Activated CD4-positive, alpha-beta T cell treated with anti-CD3 and anti-CD28 coated beads, Interleukin-2, amount 10 ng/mL, durations not matched to agents 7 days and 5 days (primary cell): ENCODE results near the gene TCF25. TPM values are rescaled to one million over a fixed set of nuclear protein-coding genes. Genes with fewer than 3 reads are reported as not detected.
"Not testable (repeated sequence)": the region's sequence is repeated elsewhere in the genome, so short reads cannot be mapped to it uniquely, and the experiment has no call there.

Experiments used
- CTCF ChIA-PET: fragments of 350-600 bp; sonication (Branson Sonifier 250); formaldehyde crosslinking; loops from one replicate; lab custom pipeline; 2021; ENCODE audit warnings: antibody characterized with exemption; lab: Charles Lee
- POLR2A ChIA-PET: fragments of 350-600 bp; sonication (Branson Sonifier 250); formaldehyde crosslinking; loops from one replicate; lab custom pipeline; 2021; ENCODE audit warnings: antibody characterized with exemption; lab: Charles Lee
- DNase-seq: peaks from one replicate; pipeline ENCODE4 v3.0.0-alpha.2; 2020
- H3K27ac Mint-ChIP-seq: one replicate; pipeline ENCODE4 v1.8.0; 2021; ENCODE audit warnings: mild to moderate bottlenecking, moderate library complexity, mixed read lengths
- H3K27me3 Mint-ChIP-seq: one replicate; pipeline ENCODE4 v1.8.0; 2021; ENCODE audit warnings: mixed read lengths
- H3K36me3 Mint-ChIP-seq: one replicate; pipeline ENCODE4 v1.8.0; 2021; ENCODE audit warnings: low read depth, mixed read lengths
- H3K4me1 Mint-ChIP-seq: one replicate; pipeline ENCODE4 v1.8.0; 2021; ENCODE audit warnings: mixed read lengths
- H3K4me3 Mint-ChIP-seq: one replicate; pipeline ENCODE4 v1.8.0; 2021; ENCODE audit warnings: mild to moderate bottlenecking, moderate library complexity, mixed read lengths
- H3K9me3 Mint-ChIP-seq: one replicate; pipeline ENCODE4 v1.8.0; 2021; ENCODE audit warnings: mixed read lengths
- total RNA-seq, 2 experiments: library from RNA; stranded (reverse); gene quantifications; one replicate each; pipeline ENCODE4 v1.2.3, GENCODE V29; 2021

Gene TCF25
- total RNA-seq, 2 experiments from 2014 or later, result 148 to 168 TPM

DNA sequence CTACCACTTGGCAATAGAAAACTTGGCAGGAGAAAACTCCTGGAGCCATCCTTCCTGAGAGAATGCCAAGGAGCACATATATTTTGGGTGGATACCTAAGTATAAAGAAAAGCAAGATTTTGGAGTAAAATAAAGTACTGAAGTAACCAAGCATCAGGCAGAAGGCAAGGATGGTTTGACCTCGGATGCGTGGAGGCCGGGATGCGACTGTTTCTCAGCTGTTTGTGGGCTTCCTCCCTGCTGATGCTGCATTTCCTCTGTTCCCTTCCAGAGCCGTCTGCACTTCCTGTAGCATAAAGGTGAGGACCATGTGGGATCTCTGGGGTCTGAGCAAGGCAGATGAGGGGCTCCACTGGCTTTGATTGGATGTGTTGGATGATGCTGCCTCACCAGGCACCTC is 5.5 kb upstream of the TCF25 start:
- H3K4me3 Mint-ChIP-seq, result no peak overlapping the region
- no peak overlapping the region for H3K27ac Mint-ChIP-seq
- ChIA-PET CTCF (interaction anchor here (0.6 kb wide), 1 partner anchor 82 kb away, joined by 3 read pairs; no protein-coding TSS in a partner anchor), POLR2A (no interaction called here)
- H3K36me3 Mint-ChIP-seq, result peaks cover 12% of the 10 kb centered on the region
- no peaks in the 10 kb centered on the region for H3K27me3 Mint-ChIP-seq
- H3K9me3 Mint-ChIP-seq, result peaks cover 4% of the 10 kb centered on the region
- no peak for DNase-seq
- H3K4me1 Mint-ChIP-seq, result peaks cover 31% of the 10 kb centered on the region

DNA sequence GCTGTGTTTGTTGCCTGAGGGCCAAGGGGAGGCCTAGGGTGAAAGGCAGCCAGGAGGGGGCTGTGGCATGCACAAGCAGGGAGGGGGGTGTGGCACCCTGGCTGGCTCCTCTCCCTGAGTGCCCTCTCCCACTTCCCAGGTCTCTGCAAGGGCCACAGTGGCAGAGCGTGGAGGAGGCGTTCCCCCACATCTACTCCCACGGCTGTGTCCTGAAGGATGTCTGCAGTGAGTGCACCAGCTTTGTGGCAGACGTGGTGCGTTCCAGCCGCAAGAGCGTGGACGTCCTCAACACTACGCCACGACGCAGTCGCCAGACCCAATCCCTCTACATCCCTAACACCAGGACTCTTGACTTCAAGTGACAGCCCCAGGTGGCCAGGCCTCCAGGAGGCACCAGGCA is 3.5 kb upstream of the TCF25 start:
- no peaks in the 10 kb centered on the region for H3K27me3 Mint-ChIP-seq
- POLR2A ChIA-PET, result no interaction called here
- H3K9me3 Mint-ChIP-seq, result peaks cover 7% of the 10 kb centered on the region
- H3K27ac Mint-ChIP-seq, result no peak overlapping the region
- H3K4me1 Mint-ChIP-seq, result peaks cover 18% of the 10 kb centered on the region
- DNase-seq, result no peak
- H3K36me3 Mint-ChIP-seq, result peaks cover 19% of the 10 kb centered on the region
- no peak overlapping the region for H3K4me3 Mint-ChIP-seq
- CTCF ChIA-PET, result interaction anchor here (0.5 to 1.4 kb wide), 2 partner anchors 9 to 26 kb away, joined by 6 read pairs; no protein-coding TSS in a partner anchor

DNA sequence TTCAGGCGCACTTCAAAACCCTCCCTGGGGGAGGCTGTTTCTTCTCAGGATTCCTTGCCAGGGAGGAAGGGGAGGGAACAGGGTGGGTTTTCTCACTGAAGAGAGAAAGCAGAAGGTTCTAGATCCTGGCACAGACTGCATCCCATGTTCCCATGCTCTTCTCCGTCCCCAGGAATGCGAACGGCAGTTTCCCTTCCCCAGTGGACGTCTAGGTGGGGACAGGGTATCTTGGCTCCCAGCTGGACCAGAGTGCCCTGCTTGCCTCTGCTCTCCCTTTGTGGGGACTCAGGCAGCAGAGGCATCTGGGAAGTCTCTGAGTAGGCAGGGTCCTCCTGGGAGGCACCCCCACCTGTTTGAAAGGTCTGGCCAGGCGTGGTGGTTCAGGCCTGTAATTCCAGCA is 3.0 kb upstream of the TCF25 start:
- no peak overlapping the region for H3K4me3 Mint-ChIP-seq
- POLR2A ChIA-PET, result no interaction called here

DNA sequence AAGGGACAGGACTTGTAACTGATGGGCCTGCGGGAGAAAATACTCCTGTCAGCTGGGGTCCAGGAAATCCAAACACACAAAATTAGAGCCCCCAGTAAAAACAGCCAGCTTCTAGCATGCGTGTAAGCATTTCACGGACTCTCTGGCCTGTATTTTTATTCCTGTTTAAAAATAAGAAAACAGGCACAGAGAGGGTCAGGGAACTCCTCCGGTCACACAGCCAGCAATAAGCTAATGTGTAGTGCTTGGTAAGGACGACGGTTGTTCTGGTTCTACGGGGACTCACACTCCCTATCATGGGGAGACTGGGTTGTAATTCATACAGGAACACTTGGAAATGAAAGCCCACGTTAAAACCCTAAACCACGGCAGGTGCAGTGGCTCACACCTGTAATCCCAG is 1.5 kb upstream of the TCF25 start:
- H3K4me1 Mint-ChIP-seq, result peaks cover 17% of the 10 kb centered on the region
- POLR2A ChIA-PET, result no interaction called here
- H3K27me3 Mint-ChIP-seq, result no peaks in the 10 kb centered on the region
- no peak for DNase-seq
- peak overlapping the region; percentile 98 for H3K27ac Mint-ChIP-seq
- CTCF ChIA-PET, result interaction anchor here (0.6 to 1.7 kb wide), 5 partner anchors 11 to 249 kb away, joined by 3 to 11 read pairs (median 4); no protein-coding TSS in a partner anchor
- peaks cover 11% of the 10 kb centered on the region for H3K9me3 Mint-ChIP-seq
- peak overlapping the region; percentile 90 for H3K4me3 Mint-ChIP-seq
- H3K36me3 Mint-ChIP-seq, result peaks cover 25% of the 10 kb centered on the region

More for the DNA sequence above, 3.0 kb upstream of the TCF25 start:
- Mint-ChIP-seq H3K36me3 (peaks cover 22% of the 10 kb centered on the region), H3K4me1 (peaks cover 17% of the 10 kb centered on the region), H3K27me3 (no peaks in the 10 kb centered on the region), H3K9me3 (peaks cover 11% of the 10 kb centered on the region), H3K27ac (no peak overlapping the region)
- CTCF ChIA-PET, result interaction anchor here (0.5 to 1.4 kb wide), 2 partner anchors 10 to 26 kb away, joined by 6 read pairs; no protein-coding TSS in a partner anchor
- no peak for DNase-seq

DNA sequence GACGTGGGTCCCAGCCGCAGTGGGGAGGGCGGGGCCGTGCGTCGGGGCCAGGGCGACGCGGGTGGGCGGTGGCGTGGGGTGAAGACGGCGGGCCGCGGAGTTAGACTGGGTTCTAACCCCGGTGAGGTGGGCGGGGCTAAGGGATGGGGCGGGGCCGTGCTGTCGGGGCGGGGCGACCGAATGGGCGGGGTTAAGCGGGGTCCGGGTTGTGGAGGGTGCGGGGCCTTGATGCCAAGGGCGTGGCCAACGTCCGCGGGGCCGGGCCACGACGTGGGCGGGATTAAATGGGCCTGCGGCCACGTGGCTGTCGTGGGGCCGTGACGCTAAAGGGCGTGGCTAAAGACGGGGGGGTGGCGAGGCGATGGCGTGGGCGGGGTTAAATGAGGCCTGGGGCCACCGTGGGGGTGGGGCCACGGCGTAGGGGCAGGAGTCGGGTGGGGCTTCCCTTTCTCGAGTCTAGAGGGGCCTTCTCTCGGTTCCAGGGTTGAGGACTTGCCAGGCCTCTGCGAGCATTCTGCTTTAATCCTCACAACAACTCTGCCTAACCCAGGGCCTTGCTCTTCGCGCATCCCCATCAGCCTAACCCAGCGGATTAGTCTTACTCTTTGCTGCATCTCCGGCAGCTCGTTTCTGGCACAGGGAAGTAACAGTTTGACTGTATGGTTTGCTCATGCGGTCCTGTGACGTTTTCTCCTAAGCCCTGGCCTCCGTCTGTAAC is 739 bp downstream of the TCF25 start:
- peak; percentile 92 for DNase-seq
- H3K27me3 Mint-ChIP-seq, result no peaks in the 10 kb centered on the region
- H3K9me3 Mint-ChIP-seq, result peaks cover 7% of the 10 kb centered on the region
- peak overlapping the region; percentile 98 for H3K27ac Mint-ChIP-seq
- ChIA-PET CTCF (interaction anchor here (0.6 to 1.9 kb wide), 6 partner anchors 8 to 175 kb away, joined by 3 to 10 read pairs (median 4); partner anchors contain the start of gene TUBB3), POLR2A (interaction anchor here (1.0 kb wide), 1 partner anchor 10 kb away, joined by 3 read pairs; no protein-coding TSS in a partner anchor)
- H3K4me3 Mint-ChIP-seq, result peak overlapping the region; percentile 90
- H3K4me1 Mint-ChIP-seq, result peaks cover 17% of the 10 kb centered on the region
- peaks cover 33% of the 10 kb centered on the region for H3K36me3 Mint-ChIP-seq

DNA sequence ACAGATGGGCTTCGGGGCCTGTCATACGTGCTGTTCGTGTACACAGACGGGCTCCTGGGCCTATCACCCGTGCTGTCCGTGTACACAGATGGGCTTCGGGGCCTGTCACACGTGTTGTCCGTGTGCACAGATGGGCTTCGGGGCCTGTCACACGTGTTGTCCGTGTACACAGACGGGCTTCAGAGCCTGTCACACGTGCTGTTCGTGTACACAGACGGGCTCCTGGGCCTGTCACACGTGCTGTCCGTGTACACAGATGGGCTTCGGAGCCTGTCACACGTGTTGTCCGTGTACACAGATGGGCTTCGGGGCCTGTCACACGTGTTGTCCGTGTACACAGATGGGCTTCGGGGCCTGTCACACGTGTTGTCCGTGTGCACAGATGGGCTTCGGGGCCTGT is 5.7 kb downstream of the TCF25 start:
- CTCF ChIA-PET, H3K27me3 Mint-ChIP-seq, DNase-seq, POLR2A ChIA-PET, H3K9me3 Mint-ChIP-seq, H3K27ac Mint-ChIP-seq, H3K4me3 Mint-ChIP-seq: not testable (repeated sequence)
- H3K36me3 Mint-ChIP-seq, result peaks cover 53% of the 10 kb centered on the region
- peaks cover 15% of the 10 kb centered on the region for H3K4me1 Mint-ChIP-seq

DNA sequence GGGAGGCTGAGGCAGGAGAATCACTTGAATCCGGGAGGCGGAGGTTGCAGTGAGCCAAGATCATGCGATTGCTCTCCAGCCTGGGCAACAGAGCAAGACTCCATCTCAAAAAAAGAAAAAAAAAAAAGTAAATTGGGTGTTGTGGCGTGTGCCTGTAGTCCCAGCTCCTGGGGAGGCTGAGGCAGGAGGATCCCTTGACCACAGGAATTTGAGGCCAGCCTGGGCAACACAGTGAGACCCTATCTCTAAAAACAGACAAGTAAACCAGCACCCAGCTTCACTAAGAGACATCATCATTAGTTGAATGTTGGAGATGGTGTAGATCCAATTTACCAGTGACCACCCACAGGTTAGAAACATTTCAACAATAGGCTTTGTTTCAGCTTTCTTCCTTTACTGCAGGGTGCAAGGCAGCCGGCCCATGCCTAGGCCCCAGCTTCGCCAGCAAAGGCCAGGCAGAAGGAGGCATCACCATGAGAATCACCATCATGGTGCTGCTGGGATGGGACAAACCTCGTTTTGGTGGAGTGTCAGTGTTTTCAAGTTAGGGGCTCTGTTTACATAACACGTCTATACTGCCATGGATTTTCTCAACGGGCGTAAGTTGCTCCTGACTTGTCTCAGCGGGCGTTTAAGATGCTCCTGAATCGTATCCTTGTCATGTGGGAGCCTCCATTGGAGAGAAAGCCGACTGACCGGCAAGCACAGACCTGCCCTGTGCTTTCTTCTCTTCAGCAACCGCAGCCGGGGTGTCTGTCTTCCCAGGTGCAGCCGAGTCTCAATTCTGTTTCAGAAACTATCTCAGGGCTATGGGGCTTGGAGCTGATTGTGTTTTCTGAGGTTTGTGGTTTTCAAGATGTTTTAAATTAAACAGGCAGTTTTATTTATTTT is 7.3 kb downstream of the TCF25 start:
- no peak overlapping the region for H3K27ac Mint-ChIP-seq
- DNase-seq, result no peak
- H3K4me3 Mint-ChIP-seq, result no peak overlapping the region
- CTCF ChIA-PET, result interaction anchor here (0.6 to 2.3 kb wide), 4 partner anchors 17 to 324 kb away, joined by 3 to 7 read pairs (median 4); no protein-coding TSS in a partner anchor
- H3K9me3 Mint-ChIP-seq, result no peaks in the 10 kb centered on the region
- POLR2A ChIA-PET, result interaction anchor here (0.5 kb wide), 1 partner anchor 668 kb away, joined by 3 read pairs; no protein-coding TSS in a partner anchor
- H3K4me1 Mint-ChIP-seq, result peaks cover 5% of the 10 kb centered on the region
- no peaks in the 10 kb centered on the region for H3K27me3 Mint-ChIP-seq
- peaks cover 49% of the 10 kb centered on the region for H3K36me3 Mint-ChIP-seq

DNA sequence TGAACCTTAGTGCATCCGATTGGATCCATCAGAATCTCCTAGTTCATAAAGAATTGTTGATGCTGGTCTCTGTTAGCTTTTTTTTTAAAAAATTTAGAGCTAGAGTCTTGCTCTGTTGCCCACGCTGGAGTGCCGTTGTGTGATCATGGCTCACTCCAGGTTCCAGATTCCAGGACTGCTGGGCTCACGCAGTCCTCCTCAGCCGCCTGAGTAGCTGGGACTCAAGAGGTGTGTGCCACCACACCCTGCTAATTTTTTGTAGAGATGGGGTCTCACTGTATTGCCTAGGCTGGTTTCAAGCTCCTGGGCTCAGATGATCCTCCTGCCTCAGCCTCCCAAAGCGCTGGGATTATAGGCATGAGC is 8.0 kb downstream of the TCF25 start:
- no peaks in the 10 kb centered on the region for H3K9me3 Mint-ChIP-seq
- ChIA-PET CTCF (interaction anchor here (0.6 to 2.3 kb wide), 4 partner anchors 18 to 324 kb away, joined by 3 to 7 read pairs (median 4); no protein-coding TSS in a partner anchor), POLR2A (no interaction called here)
- peaks cover 5% of the 10 kb centered on the region for H3K4me1 Mint-ChIP-seq
- H3K27ac Mint-ChIP-seq, result peak overlapping the region; percentile 25
- peaks cover 46% of the 10 kb centered on the region for H3K36me3 Mint-ChIP-seq
- H3K4me3 Mint-ChIP-seq, result no peak overlapping the region
- no peaks in the 10 kb centered on the region for H3K27me3 Mint-ChIP-seq
- DNase-seq, result no peak

DNA sequence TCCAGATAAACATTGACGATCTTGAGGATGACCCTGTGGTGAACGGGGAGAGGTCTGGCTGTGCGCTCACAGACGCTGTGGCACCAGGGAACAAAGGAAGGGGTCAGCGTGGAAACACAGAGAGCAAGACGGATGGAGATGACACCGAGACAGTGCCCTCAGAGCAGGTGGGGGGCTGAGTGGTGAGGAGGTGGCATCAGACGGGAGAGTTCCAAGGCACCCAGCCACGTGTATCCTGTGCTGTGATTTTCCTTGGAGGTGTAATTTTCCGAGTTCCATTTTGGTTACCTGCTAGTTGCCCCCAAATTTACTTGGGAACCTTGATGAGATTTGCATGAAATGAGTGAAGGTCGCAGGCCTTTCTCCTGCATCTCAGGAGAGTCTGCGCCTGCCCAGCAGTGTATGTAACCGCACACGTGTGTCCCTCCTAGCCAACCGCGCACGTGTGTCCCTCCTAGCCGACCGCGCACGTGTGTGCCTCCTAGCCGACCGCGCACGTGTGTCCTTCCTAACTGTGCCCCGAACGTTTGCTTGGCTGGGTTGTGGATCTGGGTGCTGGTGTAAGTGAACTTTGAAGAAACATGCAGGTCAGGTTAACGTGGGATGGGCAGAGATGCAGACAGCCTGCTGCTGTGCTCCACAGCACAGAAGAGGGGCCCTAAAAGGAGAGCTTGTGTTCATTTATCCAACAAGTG is 10.1 kb downstream of the TCF25 start:
- ChIA-PET POLR2A (no interaction called here), CTCF (no interaction called here)
- Mint-ChIP-seq H3K36me3 (peaks cover 45% of the 10 kb centered on the region), H3K9me3 (no peaks in the 10 kb centered on the region), H3K27ac (no peak overlapping the region), H3K27me3 (no peaks in the 10 kb centered on the region), H3K4me1 (peaks cover 8% of the 10 kb centered on the region), H3K4me3 (no peak overlapping the region)
- DNase-seq, result no peak

DNA sequence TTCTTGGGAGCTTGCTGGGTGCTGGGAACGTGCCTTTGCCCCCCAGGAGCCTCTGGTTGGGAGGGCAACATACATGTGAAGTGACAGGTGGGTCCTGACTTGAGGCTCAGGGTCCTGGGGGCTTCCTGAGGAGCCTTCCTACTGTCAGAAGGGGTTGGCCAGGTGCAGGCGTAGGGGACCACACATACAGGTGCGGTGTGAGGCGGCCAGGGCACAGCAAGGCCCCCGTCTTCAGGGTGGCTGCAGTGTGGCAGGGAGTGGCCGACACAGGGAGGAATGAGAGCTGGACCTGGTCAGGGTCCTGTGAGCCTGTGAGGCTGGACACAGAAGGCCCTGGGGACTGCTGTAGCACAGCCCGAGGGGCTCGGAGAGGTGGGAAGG is 10.6 kb downstream of the TCF25 start:
- no peak for DNase-seq
- Mint-ChIP-seq H3K27ac (peak overlapping the region; percentile 72), H3K4me1 (peaks cover 8% of the 10 kb centered on the region), H3K9me3 (no peaks in the 10 kb centered on the region), H3K36me3 (peaks cover 43% of the 10 kb centered on the region), H3K4me3 (no peak overlapping the region), H3K27me3 (no peaks in the 10 kb centered on the region)
- POLR2A ChIA-PET, result no interaction called here
- CTCF ChIA-PET, result no interaction called here

DNA sequence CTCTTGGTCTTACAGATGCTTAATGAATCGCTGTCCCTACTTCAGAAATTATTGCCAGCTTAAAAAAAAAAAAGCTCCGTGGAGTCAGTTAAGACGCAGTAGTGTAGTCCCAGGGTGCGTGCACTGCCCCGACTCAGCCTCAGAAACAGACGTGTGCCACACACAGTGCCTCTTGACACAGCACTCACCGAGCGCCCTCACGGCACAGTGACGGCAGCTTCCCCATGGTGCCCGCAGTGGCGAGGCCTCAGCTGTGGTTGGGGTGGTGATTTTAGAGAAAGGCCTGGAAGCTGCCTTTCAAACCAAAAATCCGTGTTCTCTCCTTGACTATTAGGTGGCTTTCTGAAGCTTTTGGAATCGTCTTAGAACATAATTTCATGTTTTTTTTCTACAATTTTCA is 13.9 kb downstream of the TCF25 start:
- no peaks in the 10 kb centered on the region for H3K27me3 Mint-ChIP-seq
- POLR2A ChIA-PET, result interaction anchor here (0.6 kb wide), 1 partner anchor 41 kb away, joined by 3 read pairs; no protein-coding TSS in a partner anchor
- DNase-seq, result no peak
- peaks cover 48% of the 10 kb centered on the region for H3K36me3 Mint-ChIP-seq
- H3K9me3 Mint-ChIP-seq, result no peaks in the 10 kb centered on the region
- H3K4me3 Mint-ChIP-seq, result no peak overlapping the region
- CTCF ChIA-PET, result interaction anchor here (1.1 kb wide), 1 partner anchor 23 kb away, joined by 6 read pairs; no protein-coding TSS in a partner anchor
- peaks cover 16% of the 10 kb centered on the region for H3K4me1 Mint-ChIP-seq
- no peak overlapping the region for H3K27ac Mint-ChIP-seq

DNA sequence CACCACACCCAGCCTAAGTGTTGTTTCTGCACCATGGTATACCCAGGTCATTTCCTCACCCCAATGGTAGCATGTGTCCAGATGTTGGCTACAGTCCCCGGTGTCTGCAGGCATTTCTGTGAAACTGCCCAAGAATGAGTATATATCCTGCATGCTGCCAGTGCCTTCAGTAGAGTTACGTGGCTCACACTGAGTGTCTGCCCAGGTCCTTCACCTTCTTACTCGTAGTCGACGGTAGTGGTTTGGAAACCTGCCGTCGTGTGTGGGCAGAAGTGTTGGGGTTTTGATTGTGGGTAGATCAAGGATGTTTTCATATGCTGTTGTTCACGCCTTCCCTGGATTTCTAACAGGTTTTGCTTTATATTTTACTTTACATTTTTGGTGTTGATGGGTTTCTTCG is 16.8 kb downstream of the TCF25 start:
- Mint-ChIP-seq H3K4me1 (peaks cover 16% of the 10 kb centered on the region), H3K27me3 (no peaks in the 10 kb centered on the region), H3K9me3 (no peaks in the 10 kb centered on the region), H3K27ac (no peak overlapping the region), H3K4me3 (no peak overlapping the region), H3K36me3 (peaks cover 43% of the 10 kb centered on the region)
- POLR2A ChIA-PET, result no interaction called here
- CTCF ChIA-PET, result interaction anchor here (1.5 kb wide), 1 partner anchor 14 kb away, joined by 3 read pairs; no protein-coding TSS in a partner anchor
- peak; percentile 24 for DNase-seq
